HL-60/S4 (cell line): ENCODE results near the gene COL4A4.
"Not testable (repeated sequence)": the region's sequence is repeated elsewhere in the genome, so short reads cannot be mapped to it uniquely, and the experiment has no call there.

Experiments
- in situ Hi-C: fragments of 300-500 bp; cut with MboI; formaldehyde crosslinking; loops from 2 replicates; pipeline ENCODE4 v1.14.3; 2022; ENCODE audit warnings: low sequenced_read_pairs

Gene COL4A4

GRCh38 chr2:227118353-227118752 is 45.7 kb downstream of the COL4A4 start:
- in situ Hi-C loops, result no loop called here

GRCh38 chr2:227117852-227118251 is 46.2 kb downstream of the COL4A4 start:
- in situ Hi-C loops, result no loop called here

DNA sequence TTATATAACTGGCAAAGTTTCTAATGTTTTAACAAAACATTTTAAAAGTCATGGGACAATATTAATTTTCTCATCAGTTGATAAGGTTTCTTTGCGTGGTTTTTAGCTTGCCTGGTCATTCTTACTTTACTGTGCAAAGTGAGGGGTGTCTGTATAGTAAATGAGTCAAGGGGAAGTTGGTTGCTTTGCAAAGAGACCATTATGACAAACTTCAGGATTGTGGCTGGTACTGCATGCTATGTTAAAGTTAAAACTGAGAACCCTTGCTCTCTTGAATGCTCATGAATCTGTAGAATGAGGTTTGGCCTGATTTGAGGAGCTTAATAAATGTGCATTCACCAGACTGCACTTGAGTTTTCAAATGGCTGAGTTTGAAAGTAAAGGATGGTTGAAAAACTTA is 47.0 kb downstream of the COL4A4 start:
- in situ Hi-C loops, result no loop called here

DNA sequence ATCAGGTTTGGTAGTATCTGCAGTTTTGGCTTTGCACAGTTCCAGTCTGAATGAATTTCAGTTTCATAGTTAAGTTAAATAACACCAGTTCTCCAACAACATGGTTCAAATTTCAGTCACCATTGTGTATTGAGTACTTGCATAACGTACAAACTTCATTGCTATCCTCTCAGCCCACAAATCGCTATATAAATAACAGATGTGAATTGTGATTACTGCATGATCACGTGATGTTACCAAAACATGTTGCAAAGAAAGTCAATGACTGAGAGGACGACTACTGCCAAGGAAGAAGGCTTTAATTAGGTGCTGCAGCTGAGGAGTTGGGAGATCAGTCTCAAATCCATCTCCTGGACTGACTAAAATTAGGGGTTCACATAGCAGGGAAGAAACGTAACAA is 48.2 kb downstream of the COL4A4 start:
- in situ Hi-C loops, result no loop called here

GRCh38 chr2:227106845-227107759 is 56.9 kb downstream of the COL4A4 start:
- in situ Hi-C loops, result loop anchor here (10.0 kb wide), 1 partner anchor 1442 kb away; no protein-coding TSS in a partner anchor

DNA sequence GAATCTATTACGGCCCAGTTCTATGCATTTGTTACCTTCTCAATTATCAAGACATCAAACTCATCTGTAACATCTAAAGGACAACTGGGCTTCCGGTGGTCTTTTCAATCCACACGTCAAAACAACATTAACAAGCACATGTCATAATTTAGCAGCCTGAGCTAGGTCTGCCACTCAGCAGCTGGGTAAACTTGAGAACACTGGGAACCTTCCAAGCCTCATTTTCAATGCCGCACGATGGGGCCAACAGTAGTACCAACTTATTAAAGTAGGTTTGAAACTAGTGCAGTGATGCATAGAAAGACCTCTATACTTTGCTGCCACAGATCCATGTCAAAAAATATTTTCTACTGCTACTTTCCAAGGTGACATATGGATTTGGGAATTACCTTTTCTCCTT is 60.4 kb downstream of the COL4A4 start:
- in situ Hi-C loops, result loop anchor here (10.0 kb wide), 1 partner anchor 1439 kb away; no protein-coding TSS in a partner anchor

GRCh38 chr2:227099340-227099739 is 64.7 kb downstream of the COL4A4 start:
- in situ Hi-C loops, result no loop called here

DNA sequence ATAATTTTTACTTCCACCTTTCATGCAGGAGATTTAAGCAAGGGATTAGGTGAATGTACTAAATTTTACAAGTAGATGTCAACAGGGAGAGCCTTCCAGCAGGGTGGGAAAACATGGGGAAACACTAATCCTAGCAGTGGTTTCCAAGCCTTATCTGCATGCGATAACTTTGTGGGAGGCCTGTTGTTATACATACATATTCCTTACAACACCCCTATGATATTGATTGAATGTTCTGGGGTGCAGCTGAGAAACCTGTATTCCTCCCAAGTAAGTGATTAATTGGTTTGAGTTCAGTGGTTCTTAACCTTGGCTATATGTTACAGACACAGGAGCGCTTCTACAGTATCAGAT is 65.9 kb downstream of the COL4A4 start:
- in situ Hi-C loops, result no loop called here

DNA sequence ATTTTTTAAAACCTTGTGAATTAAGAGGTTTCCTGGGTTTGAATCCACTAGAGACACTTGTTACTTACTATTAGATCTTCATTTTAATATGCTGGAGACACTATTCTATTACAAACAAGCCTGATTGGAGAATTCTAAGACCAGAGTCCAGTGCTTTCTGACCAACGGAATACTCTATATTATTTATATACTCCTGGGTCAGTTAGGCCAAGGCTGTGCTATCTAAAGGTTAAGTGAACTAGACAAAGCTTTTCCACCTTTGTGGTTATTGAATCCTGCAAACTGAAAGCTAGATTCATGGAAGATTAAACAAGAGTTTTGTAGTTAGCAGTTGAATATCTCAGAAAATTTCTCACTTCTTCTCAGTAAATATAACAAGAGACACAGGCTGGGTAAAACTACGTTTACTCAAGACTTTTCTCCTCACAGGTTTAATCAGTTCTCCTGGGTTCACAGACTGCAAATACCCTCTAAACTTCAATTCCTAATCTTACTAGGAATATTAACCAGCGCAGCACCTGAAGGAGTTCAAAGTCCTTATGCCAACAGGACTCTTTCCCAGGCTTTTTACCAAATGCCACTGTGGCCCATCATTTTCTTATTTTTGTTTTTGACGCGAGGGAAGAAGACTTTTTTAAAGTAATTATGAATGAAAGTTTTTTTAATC is 66.4 kb downstream of the COL4A4 start:
- in situ Hi-C loops, result no loop called here

DNA sequence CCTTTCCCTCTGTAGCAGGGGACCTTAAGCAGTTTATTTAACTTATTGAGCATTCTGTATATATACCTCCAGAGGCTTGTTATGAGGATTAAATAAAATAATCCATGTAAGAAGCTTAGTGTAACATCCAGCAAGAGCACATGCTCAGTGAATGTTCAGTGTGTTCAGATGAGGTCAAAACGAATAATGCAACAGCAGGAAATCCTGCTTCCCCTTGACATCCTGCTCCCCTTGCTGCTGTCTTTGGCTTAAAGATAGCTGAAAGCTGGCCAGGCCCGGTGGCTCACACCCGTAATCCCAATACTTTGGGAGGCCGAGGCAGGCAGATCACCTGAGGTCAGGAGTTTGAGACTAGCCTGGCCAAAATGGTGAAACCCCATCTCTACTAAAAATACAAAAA is 68.7 kb downstream of the COL4A4 start:
- in situ Hi-C loops, result no loop called here

GRCh38 chr2:227082286-227082685 is 81.7 kb downstream of the COL4A4 start:
- in situ Hi-C loops, result no loop called here

- in situ Hi-C loops, result no loop called here
These were observed 84.3 kb downstream of the COL4A4 start for GRCh38 chr2:227079726-227080125.

DNA sequence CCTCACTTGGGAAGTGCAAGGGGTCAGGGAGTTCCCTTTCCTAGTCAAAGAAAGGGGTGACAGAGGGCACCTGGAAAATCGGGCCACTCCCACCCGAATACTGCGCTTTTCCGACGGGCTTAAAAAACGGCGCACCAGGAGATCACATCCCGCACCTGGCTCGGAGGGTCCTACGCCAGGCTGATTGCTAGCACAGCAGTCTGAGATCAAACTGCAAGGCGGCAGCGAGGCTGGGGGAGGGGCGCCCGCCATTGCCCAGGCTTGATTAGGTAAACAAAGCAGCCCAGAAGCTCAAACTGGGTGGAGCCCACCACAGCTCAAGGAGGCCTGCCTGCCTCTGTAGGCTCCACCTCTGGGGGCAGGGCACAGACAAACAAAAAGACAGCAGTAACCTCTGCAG is 98.9 kb downstream of the COL4A4 start:
- in situ Hi-C loops, result not testable (repeated sequence)

DNA sequence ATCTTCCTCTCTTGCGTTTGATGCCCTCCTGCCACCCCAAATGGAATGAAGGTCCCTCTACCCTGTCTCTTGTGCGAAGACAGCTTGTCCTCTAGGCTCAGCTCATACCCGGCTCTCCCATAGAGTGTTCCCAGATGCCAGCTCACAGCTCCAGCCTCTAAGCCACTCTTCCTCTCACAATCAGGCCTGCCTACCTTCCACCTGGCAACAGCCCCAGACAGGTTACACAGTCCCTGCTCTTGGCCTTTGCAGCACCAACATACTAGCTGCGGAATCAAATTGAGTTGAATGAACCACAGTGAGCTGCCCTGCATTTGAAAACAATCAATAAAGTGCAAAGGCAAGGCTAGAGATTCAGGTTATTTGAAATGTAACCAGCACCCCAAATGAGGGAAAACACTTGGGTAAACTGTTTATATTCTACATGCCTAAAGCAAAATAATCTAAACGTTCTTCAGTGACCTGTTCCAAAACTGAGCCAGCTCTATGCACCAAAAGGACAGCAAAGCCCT is 105.1 kb downstream of the COL4A4 start:
- in situ Hi-C loops, result no loop called here

DNA sequence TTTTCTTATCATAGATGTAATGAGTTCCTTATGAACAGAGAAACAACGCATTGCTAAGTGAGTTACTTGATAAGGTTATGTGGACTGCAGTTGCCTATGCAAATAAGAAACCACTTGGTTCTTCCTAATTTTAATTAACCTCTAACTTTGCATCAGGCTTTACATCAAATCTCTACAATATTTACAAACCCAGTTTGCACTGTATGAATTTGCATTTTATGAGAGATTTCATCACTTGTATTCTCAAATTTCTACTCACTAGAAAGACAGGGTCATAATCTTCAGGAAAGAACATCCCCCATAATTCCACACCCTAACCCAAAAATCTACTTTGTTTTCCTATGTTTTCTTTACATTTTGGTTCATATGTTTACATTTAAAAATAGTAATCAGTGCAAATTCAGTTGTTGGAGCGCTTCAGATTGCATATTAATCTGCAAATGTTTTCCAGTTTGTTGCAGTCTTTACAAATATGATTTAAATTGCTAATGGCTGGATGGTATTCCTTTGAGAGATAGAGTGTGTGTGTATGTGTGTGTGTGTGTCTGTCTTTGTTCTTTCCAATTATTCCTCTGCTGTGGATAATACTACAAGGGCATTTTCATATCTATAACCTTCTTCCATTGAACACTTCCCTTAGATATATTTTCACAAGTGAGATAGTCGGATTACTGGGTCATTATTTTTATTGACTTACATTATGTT is 106.1 kb downstream of the COL4A4 start:
- in situ Hi-C loops, result no loop called here

- in situ Hi-C loops, result no loop called here
These were observed 106.9 kb downstream of the COL4A4 start for GRCh38 chr2:227057060-227057459.

- in situ Hi-C loops, result no loop called here
These were observed 110.0 kb downstream of the COL4A4 start for GRCh38 chr2:227054006-227054405.

GRCh38 chr2:227052879-227053278 is 111.1 kb downstream of the COL4A4 start:
- in situ Hi-C loops, result no loop called here

DNA sequence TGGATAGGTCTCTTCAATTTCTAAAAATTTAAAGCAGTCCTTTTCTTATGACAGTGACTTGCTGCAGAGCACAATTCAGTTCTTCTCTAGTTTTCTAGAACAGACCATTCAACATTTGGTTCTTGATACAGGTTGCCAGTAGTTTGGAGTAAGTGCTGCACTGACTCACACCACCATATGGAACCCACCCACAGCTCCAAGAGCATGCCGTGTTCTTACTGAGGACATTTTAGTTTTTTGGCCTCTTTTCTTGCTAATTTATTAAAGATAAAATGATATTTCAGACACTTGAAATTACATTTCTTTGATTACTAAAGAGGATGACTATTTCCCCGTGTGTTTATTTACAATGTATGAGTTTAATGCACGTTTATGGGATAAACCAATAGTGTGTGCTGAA is 120.0 kb downstream of the COL4A4 start:
- in situ Hi-C loops, result no loop called here

DNA sequence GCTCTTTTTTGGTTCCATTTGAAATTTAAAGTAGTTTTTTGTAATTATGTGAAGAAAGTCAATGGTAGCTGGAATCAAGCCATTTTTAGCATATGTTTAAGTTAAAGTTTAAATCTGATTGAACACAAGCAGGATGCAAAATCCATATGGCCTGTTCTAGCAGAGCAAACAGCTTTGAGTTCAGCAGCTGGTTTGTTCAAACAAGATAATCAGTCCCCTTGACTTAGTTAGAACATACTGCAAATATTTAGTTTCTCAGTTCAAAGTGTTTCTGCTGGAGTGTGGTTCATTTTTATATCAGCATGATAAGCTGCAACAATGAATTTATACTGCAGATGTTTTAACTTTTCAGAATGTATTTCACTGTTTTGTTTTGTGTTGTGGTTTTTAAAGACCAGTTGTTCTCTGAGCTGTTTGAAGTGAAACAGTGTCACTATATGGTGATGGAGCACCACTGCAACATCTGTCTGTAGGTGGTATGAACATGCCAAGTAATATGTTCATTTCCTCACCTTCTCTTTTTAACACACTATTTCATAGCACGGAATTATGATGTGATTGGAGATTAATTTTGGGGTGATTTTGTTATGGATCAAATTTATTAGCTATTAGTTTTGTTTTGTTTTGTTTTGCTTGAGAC is 125.3 kb downstream of the COL4A4 start:
- in situ Hi-C loops, result no loop called here

DNA sequence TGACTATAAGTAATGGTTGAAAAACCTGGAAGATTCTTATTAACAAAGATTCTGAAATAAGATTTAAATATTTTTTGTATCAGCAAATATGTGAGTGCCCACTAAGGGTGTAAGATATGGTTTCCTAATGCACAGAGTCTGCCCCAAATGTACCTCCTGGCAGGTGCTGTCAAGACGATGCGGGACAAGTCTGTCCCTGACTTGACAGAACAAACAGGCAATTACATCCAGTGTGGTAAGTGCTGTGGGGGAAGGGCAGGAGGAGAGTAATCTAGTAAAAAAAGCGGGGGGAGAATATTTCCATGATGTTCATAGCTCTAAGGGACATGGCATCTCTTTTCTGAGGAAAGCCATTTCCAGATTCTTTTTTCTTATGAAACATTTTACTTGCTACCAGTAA is 127.5 kb downstream of the COL4A4 start:
- in situ Hi-C loops, result no loop called here
